Heart right ventricle (tissue), 16 donors: Measurements from ENCODE around the gene STX12. TPM values are rescaled to one million over a fixed set of nuclear protein-coding genes. Genes with fewer than 3 reads are reported as not detected.
"Not testable (repeated sequence)": the region's sequence is repeated elsewhere in the genome, so short reads cannot be mapped to it uniquely, and the experiment has no call there.

Experiments
- ATAC-seq, 8 donors: fragments of 200-7000 bp; cut with Tn5 transposase; one replicate each; pipeline ENCODE4 v1.9.1; 2020; ENCODE audit warnings: mild to moderate bottlenecking in 8 of 8, moderate library complexity in 8 of 8, moderate number of reproducible peaks in 1 of 8
- DNase-seq, 2 donors: peaks; one replicate each; pipeline ENCODE4 v3.0.0-alpha.2; 2020
- H3K27ac ChIP-seq, 10 donors: fragments of 200-600 bp; sonication (generic) in 2 of 10; one replicate each; pipeline versions ENCODE4 v1.5.0 to v1.8.0; 2020 to 2022; ENCODE audit warnings: mild to moderate bottlenecking in 3 of 10
- H3K27me3 ChIP-seq, 7 donors: fragments of 200-600 bp; one replicate each; pipeline ENCODE4 v1.8.0; 2021 to 2022; ENCODE audit warnings: mild to moderate bottlenecking in 2 of 7
- H3K36me3 ChIP-seq, 9 donors: fragments of 200-600 bp; sonication (generic) in 1 of 9; one replicate each; pipeline versions ENCODE4 v1.5.0 to v1.8.0; 2020 to 2022; ENCODE audit warnings: mild to moderate bottlenecking in 2 of 9
- H3K4me1 ChIP-seq, 9 donors: fragments of 200-600 bp; sonication (generic) in 1 of 9; one replicate each; pipeline versions ENCODE4 v1.5.0 to v1.8.0; 2020 to 2022; ENCODE audit warnings: mild to moderate bottlenecking in 4 of 9
- H3K4me3 ChIP-seq, 10 donors: fragments of 200-600 bp; sonication (generic) in 2 of 10; one replicate each; pipeline versions ENCODE4 v1.5.0 to v1.8.0; 2020 to 2022; ENCODE audit warnings: mild to moderate bottlenecking in 7 of 10, moderate library complexity in 2 of 10
- H3K9me3 ChIP-seq, 11 donors: fragments of 200-600 bp in 10 of 11; sonication (generic) in 2 of 11; one replicate each; pipeline versions ENCODE4 v1.5.0 to v1.8.0; 2013 to 2022; ENCODE audit warnings: mild to moderate bottlenecking in 2 of 11, control low read depth in 1 of 11, moderate library complexity in 1 of 11
- CTCF ChIP-seq, 9 donors: fragments of 200-600 bp; sonication (generic) in 2 of 9; IDR thresholded peaks; one replicate each; pipeline versions ENCODE4 v1.5.0 to v1.8.0; 2021 to 2022; ENCODE audit warnings: antibody characterized with exemption in 9 of 9, mild to moderate bottlenecking in 5 of 9, moderate library complexity in 1 of 9
- WGBS, 2 donors: extraction: QIAGEN DNeasy Blood & Tissue Kit; methylation state at CpG; one replicate each; pipeline ENCODE4 v1.1.7; 2013; ENCODE audit warnings: inconsistent platforms in 1 of 2; 5-methylcytosine and 5-hydroxymethylcytosine counted together
- intact Hi-C, 10 donors: fragments of 100-400 bp; cut with DNase I; formaldehyde crosslinking; loops; one replicate each; pipeline versions ENCODE4 v1.11.1 to v1.14.2; 2022
- polyA plus RNA-seq, 2 donors: library from polyadenylated mRNA; stranded (reverse); fragments of 200-250 nt; gene quantifications; one replicate each; pipeline ENCODE4 v1.2.3, GENCODE V29; 2013
- total RNA-seq, 10 donors: library from RNA; stranded (reverse); fragmentation: NEBNext Ultra II Directional in 3 of 10; extraction: Animal tissue kit (Norgen Biotek cat#: 25700) in 3 of 10; gene quantifications; one replicate each; pipeline versions ENCODE4 v1.2.1 to v1.2.4, GENCODE V29; 2021 to 2023
- donor health status: Arrhythmogenic right ventricular cardiomyopathy.
- donor health status: ischemic (EF 13 %, LVEDD 7.1; RV severe dilation, severe dysfunction).
- donor health status: healthy with polysubstance abuse.
- donor health status: DM: no; HTN: yes; CAD: no.
- donor health status: DM: no; HTN: no; CAD: no.
- donor health status: ischemic (EF 25% LVEDD 6.9; RV normal size, moderate dysfunction).
- donor health status: ischemic (EF 25% LVEDD 5.7; RV mildly dilated, moderate dysfunction).
- donor health status: healthy.
- donor health status: DM: yes; HTN: yes; CAD: no.
- donor health status: Ischemic cardiomyopathy.
- donor health status: ischemic (EF 35%, LVEDD 5.7; RV mildly dilated, moderate dysfunction).
- donor health status: nonischemic (EF 11% LVEDD 7.7; RV severe dilation, severe dysfunction).
- donor health status: DM: yes; HTN: yes; CAD: no.
- donor health status: PGD.
- donor health status: ischemic (EF 29% LVEDD 5.4; RV normal size, mild dysfunction).
- donor health status: nonischemic (EF 23%, LVEDD 6.1; RV moderate dilation, normal function).

STX12 gene
- total and polyA plus RNA-seq, 12 donors: 15.1 to 45.7 (median 21.2) TPM

DNA sequence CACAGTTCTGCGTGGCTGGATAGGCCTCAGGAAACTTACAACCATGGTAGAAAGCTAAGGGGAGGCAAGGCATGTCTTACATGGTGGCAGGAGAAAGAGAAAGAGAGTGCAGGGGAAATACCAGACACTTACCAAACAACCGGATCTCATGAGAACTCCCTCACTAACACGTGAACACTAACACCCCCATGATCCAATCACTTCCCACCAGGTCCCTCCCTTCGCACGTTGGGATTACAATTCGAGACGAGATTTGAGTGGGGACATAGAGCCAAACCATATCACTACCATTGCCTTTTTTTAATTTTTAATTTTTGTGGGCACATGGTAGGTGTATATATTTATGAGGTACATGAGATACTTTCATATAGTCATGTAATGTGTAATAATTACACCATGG is 33.7 kb downstream of the STX12 start:
- DNase-seq (no peak), ATAC-seq (no peak)
- no peak for TF ChIP-seq CTCF (IDR thresholded peaks at IDR 0.05)
- intact Hi-C loops: no loop called here
- 93 to 94% methylated on average over 7 of the region's 7 CpGs for WGBS, 2 donors
- H3K9me3 ChIP-seq: no peaks in the 10 kb centered on the region
- H3K4me3 ChIP-seq: no peak overlapping the region
- H3K27ac ChIP-seq: no peak overlapping the region
- peaks cover 0 to 100% (median 27%) of the 10 kb centered on the region in 9 donors for H3K36me3 ChIP-seq
- H3K4me1 ChIP-seq: no peaks in the 10 kb centered on the region
- H3K27me3 ChIP-seq: no peaks in the 10 kb centered on the region

- no peak for ATAC-seq
- Histone ChIP-seq H3K4me3 (no peak overlapping the region), H3K27ac (no peak overlapping the region), H3K9me3 (no peaks in the 10 kb centered on the region), H3K36me3 (peaks cover 0 to 100% (median 30%) of the 10 kb centered on the region in 9 donors), H3K4me1 (no peaks in the 10 kb centered on the region), H3K27me3 (no peaks in the 10 kb centered on the region)
- 72 to 77% methylated on average over 2 of the region's 2 CpGs for WGBS, 2 donors
- DNase-seq: no peak
- TF ChIP-seq CTCF (IDR thresholded peaks at IDR 0.05): no peak
- intact Hi-C loops: no loop called here
These were observed 34.4 kb downstream of the STX12 start for GRCh38 chr1:27807385-27807784.

- H3K9me3 ChIP-seq, DNase-seq, ATAC-seq, H3K4me1 ChIP-seq, H3K27ac ChIP-seq, H3K4me3 ChIP-seq, intact Hi-C loops, H3K27me3 ChIP-seq: not testable (repeated sequence)
- WGBS, 2 donors: 95 to 97% methylated on average over 3 of the region's 3 CpGs
- H3K36me3 ChIP-seq: peaks cover 0 to 100% (median 35%) of the 10 kb centered on the region in 9 donors
These were observed 35.1 kb downstream of the STX12 start for GRCh38 chr1:27808131-27808530.

- ATAC-seq (no peak), DNase-seq (no peak)
- Histone ChIP-seq H3K9me3 (no peaks in the 10 kb centered on the region), H3K27me3 (no peaks in the 10 kb centered on the region), H3K4me3 (no peak overlapping the region), H3K27ac (no peak overlapping the region), H3K36me3 (peaks cover 0 to 100% (median 39%) of the 10 kb centered on the region in 9 donors), H3K4me1 (no peaks in the 10 kb centered on the region)
- no peak for TF ChIP-seq CTCF (IDR thresholded peaks at IDR 0.05)
- intact Hi-C loops: no loop called here
- 88% methylated on average over 1 of the region's 1 CpG for WGBS, 2 donors
These were observed 36.9 kb downstream of the STX12 start for GRCh38 chr1:27809883-27810282.

- no peak for TF ChIP-seq CTCF (IDR thresholded peaks at IDR 0.05)
- DNase-seq: no peak
- no peak for ATAC-seq
- Histone ChIP-seq H3K9me3 (no peaks in the 10 kb centered on the region), H3K27ac (no peak overlapping the region), H3K4me1 (peaks cover 0 to 8% (median 2%) of the 10 kb centered on the region in 9 donors), H3K4me3 (no peak overlapping the region), H3K27me3 (no peaks in the 10 kb centered on the region), H3K36me3 (peaks cover 0 to 98% (median 26%) of the 10 kb centered on the region in 9 donors)
- WGBS, 2 donors: 94 to 95% methylated on average over 6 of the region's 6 CpGs
- intact Hi-C loops: no loop called here
These were observed 38.9 kb downstream of the STX12 start for GRCh38 chr1:27811741-27812500.
